ENCODE results near the gene ARID1B.

Gene ARID1B

GRCh38 chr6:157221817-157222175, 444.6 kb downstream of the ARID1B start:
- DNase-seq, result no peak

- no peak for DNase-seq
Observed at GRCh38 chr6:157222201-157222981, 445.2 kb downstream of the ARID1B start.

- no peak for DNase-seq
Observed at GRCh38 chr6:157223021-157223430, 445.8 kb downstream of the ARID1B start.

GRCh38 chr6:157223511-157223910, 446.3 kb downstream of the ARID1B start:
- no peak for DNase-seq

- no peak for DNase-seq
Observed at GRCh38 chr6:157224178-157224950, 447.2 kb downstream of the ARID1B start.

GRCh38 chr6:157224951-157225574, 447.9 kb downstream of the ARID1B start:
- DNase-seq, result no peak

GRCh38 chr6:157225575-157225995, 448.4 kb downstream of the ARID1B start:
- no peak for DNase-seq

- DNase-seq, result no peak
Observed at GRCh38 chr6:157226026-157226625, 448.9 kb downstream of the ARID1B start.

GRCh38 chr6:157226761-157227160, 449.6 kb downstream of the ARID1B start:
- DNase-seq, result peak; percentile 42

GRCh38 chr6:157227202-157228166, 450.3 kb downstream of the ARID1B start:
- DNase-seq, result peak; percentile 38

GRCh38 chr6:157228426-157229131, 451.4 kb downstream of the ARID1B start:
- peak; percentile 56 for DNase-seq

GRCh38 chr6:157229132-157229618, 452.0 kb downstream of the ARID1B start:
- no peak for DNase-seq

GRCh38 chr6:157229713-157230112, 452.5 kb downstream of the ARID1B start:
- DNase-seq, result peak; percentile 24

- DNase-seq, result no peak
Observed at GRCh38 chr6:157230910-157231309, 453.7 kb downstream of the ARID1B start.

GRCh38 chr6:157232161-157232895, 455.1 kb downstream of the ARID1B start:
- no peak for DNase-seq

- DNase-seq, result no peak
Observed at GRCh38 chr6:157233156-157233555, 456.0 kb downstream of the ARID1B start.

GRCh38 chr6:157233686-157234085, 456.5 kb downstream of the ARID1B start:
- DNase-seq, result no peak

- DNase-seq, result no peak
Observed at GRCh38 chr6:157235600-157236039, 458.4 kb downstream of the ARID1B start.

- no peak for DNase-seq
Observed at GRCh38 chr6:157236040-157236725, 459.0 kb downstream of the ARID1B start.

GRCh38 chr6:157238346-157238745, 461.2 kb downstream of the ARID1B start:
- DNase-seq, result no peak
